GM18870 (cell line): Measurements from ENCODE around the gene FAM90A1.
"Not testable (repeated sequence)": the region's sequence is repeated elsewhere in the genome, so short reads cannot be mapped to it uniquely, and the experiment has no call there.

Source experiments
- ATAC-seq: cut with Tn5 transposase; IDR thresholded peaks from one replicate; pipeline ENCODE4 v1.9.1; 2021; ENCODE audit warnings: moderate library complexity; ENCODE audit not compliant: unreplicated experiment

Gene FAM90A1

GRCh38 chr12:8226992-8227731 is at the start of gene FAM90A1:
Gene FAM90A1, minus strand, starts transcription at chr12:8227618. Its CDS starts 2,786 bp downstream, at chr12:8224832.
- not testable (repeated sequence) for ATAC-seq

- ATAC-seq: not testable (repeated sequence)
These were observed 49.0 kb upstream of the FAM90A1 start for GRCh38 chr12:8276397-8276796.

- not testable (repeated sequence) for ATAC-seq
These were observed 39.3 kb upstream of the FAM90A1 start for GRCh38 chr12:8266706-8267105.

GRCh38 chr12:8264236-8264635 is 36.8 kb upstream of the FAM90A1 start:
- not testable (repeated sequence) for ATAC-seq

- not testable (repeated sequence) for ATAC-seq
These were observed 33.7 kb upstream of the FAM90A1 start for GRCh38 chr12:8261111-8261554.

- not testable (repeated sequence) for ATAC-seq
These were observed 28.9 kb upstream of the FAM90A1 start for GRCh38 chr12:8256356-8256755.

- ATAC-seq: not testable (repeated sequence)
These were observed 27.3 kb upstream of the FAM90A1 start for GRCh38 chr12:8254705-8255104.

- ATAC-seq: not testable (repeated sequence)
These were observed 24.8 kb upstream of the FAM90A1 start for GRCh38 chr12:8252056-8252818.

GRCh38 chr12:8251616-8252015 is 24.2 kb upstream of the FAM90A1 start:
- ATAC-seq: not testable (repeated sequence)

GRCh38 chr12:8246941-8247535 is 19.6 kb upstream of the FAM90A1 start:
- ATAC-seq: not testable (repeated sequence)

- not testable (repeated sequence) for ATAC-seq
These were observed 16.3 kb upstream of the FAM90A1 start for GRCh38 chr12:8243682-8244161.

GRCh38 chr12:8242880-8243681 is 15.7 kb upstream of the FAM90A1 start:
- not testable (repeated sequence) for ATAC-seq

- ATAC-seq: not testable (repeated sequence)
These were observed 15.1 kb upstream of the FAM90A1 start for GRCh38 chr12:8242622-8242879.

- not testable (repeated sequence) for ATAC-seq
These were observed 14.7 kb upstream of the FAM90A1 start for GRCh38 chr12:8241917-8242621.

GRCh38 chr12:8240340-8241114 is 13.1 kb upstream of the FAM90A1 start:
- ATAC-seq: not testable (repeated sequence)

GRCh38 chr12:8237031-8237430 is 9.6 kb upstream of the FAM90A1 start:
- ATAC-seq: not testable (repeated sequence)

- ATAC-seq: not testable (repeated sequence)
These were observed 8.1 kb upstream of the FAM90A1 start for GRCh38 chr12:8235316-8236157.

GRCh38 chr12:8234746-8235145 is 7.3 kb upstream of the FAM90A1 start:
- ATAC-seq: not testable (repeated sequence)
